H1 (cell line): Measurements from ENCODE around the gene MYL5.

ENCODE experiments used
- EGR1 ChIP-seq: IDR thresholded peaks from 2 replicates; pipeline ENCODE4 v1.6.1; 2011; ENCODE audit warnings: low read depth, low read length, borderline replicate concordance
- EP300 ChIP-seq, 2 experiments: IDR thresholded peaks; 1 replicate in 1 of 2; 2 replicates in 1 of 2; pipeline ENCODE4 v1.6.1; 2011 to 2012; ENCODE audit warnings: low read depth in 2 of 2, low read length in 2 of 2, mild to moderate bottlenecking in 2 of 2, borderline replicate concordance in 1 of 2, inconsistent platforms in 1 of 2, moderate library complexity in 1 of 2
- HDAC6 ChIP-seq: IDR thresholded peaks from one replicate; pipeline ENCODE4 v1.7.1; 2012; ENCODE audit warnings: low read depth, mild to moderate bottlenecking, inconsistent platforms, low read length, moderate library complexity
- SUZ12 ChIP-seq: fragments of 200-600 bp; sonication (generic); IDR thresholded peaks from 2 replicates; pipeline ENCODE4 v1.6.1; 2012; ENCODE audit warnings: mild to moderate bottlenecking, inconsistent platforms, low read length, moderate library complexity, mixed read lengths
- TAF1 ChIP-seq: IDR thresholded peaks from 2 replicates; pipeline ENCODE4 v1.6.1; 2011; ENCODE audit warnings: mild to moderate bottlenecking, low read depth, low read length
- TF ChIP-seq, protein P1 (sequence below), 3 experiments: IDR thresholded peaks; 1 replicate in 2 of 3; 2 replicates in 1 of 3; pipeline versions ENCODE4 v1.5.1 to v1.6.1; 2011; ENCODE audit warnings: low read length in 3 of 3, mild to moderate bottlenecking in 3 of 3, inconsistent platforms in 2 of 3, low read depth in 1 of 3, moderate library complexity in 1 of 3; ENCODE audit not compliant: insufficient read depth in 1 of 3; ENCODE audit errors: control extremely low read depth in 1 of 3

- TF ChIP-seq EGR1 (no peak), TAF1 (no peak), HDAC6 (no peak), EP300 (IDR thresholded peaks at IDR 0.05; ENCODE audit: borderline replicate concordance in 1 of 2, low read depth in 2 of 2, low read length in 2 of 2) (no peak), SUZ12 (no peak)
- TF ChIP-seq, protein P1, sequence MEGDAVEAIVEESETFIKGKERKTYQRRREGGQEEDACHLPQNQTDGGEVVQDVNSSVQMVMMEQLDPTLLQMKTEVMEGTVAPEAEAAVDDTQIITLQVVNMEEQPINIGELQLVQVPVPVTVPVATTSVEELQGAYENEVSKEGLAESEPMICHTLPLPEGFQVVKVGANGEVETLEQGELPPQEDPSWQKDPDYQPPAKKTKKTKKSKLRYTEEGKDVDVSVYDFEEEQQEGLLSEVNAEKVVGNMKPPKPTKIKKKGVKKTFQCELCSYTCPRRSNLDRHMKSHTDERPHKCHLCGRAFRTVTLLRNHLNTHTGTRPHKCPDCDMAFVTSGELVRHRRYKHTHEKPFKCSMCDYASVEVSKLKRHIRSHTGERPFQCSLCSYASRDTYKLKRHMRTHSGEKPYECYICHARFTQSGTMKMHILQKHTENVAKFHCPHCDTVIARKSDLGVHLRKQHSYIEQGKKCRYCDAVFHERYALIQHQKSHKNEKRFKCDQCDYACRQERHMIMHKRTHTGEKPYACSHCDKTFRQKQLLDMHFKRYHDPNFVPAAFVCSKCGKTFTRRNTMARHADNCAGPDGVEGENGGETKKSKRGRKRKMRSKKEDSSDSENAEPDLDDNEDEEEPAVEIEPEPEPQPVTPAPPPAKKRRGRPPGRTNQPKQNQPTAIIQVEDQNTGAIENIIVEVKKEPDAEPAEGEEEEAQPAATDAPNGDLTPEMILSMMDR (IDR thresholded peaks at IDR 0.05; ENCODE audit: control extremely low read depth in 1 of 3, insufficient read depth in 1 of 3, low read depth in 1 of 3, low read length in 3 of 3) = no peak
These were observed 23.1 kb upstream of the MYL5 start for GRCh38 chr4:650951-651883.
